IgD-negative memory B cell (primary cell): ENCODE data around the gene ZNF766. TPM values are rescaled to one million over a fixed set of nuclear protein-coding genes. Genes with fewer than 3 reads are reported as not detected.
"Not testable (repeated sequence)": the region's sequence is repeated elsewhere in the genome, so short reads cannot be mapped to it uniquely, and the experiment has no call there.

Source experiments
- H3K27ac Mint-ChIP-seq, 3 donors: one replicate each; pipeline ENCODE4 v1.8.0; 2020 to 2022; ENCODE audit warnings: mild to moderate bottlenecking in 3 of 3, mixed read lengths in 3 of 3, moderate library complexity in 1 of 3
- H3K27me3 Mint-ChIP-seq: one replicate; pipeline ENCODE4 v1.8.0; 2021; ENCODE audit warnings: mixed read lengths
- H3K36me3 Mint-ChIP-seq: one replicate; pipeline ENCODE4 v1.8.0; 2020; ENCODE audit warnings: mild to moderate bottlenecking, mixed read lengths
- H3K4me1 Mint-ChIP-seq, 3 donors: one replicate each; pipeline ENCODE4 v1.8.0; 2020 to 2022; ENCODE audit warnings: mixed read lengths in 3 of 3, mild to moderate bottlenecking in 1 of 3
- H3K4me3 Mint-ChIP-seq, 4 donors: one replicate each; pipeline ENCODE4 v1.8.0; 2020 to 2022; ENCODE audit warnings: mild to moderate bottlenecking in 4 of 4, mixed read lengths in 4 of 4, moderate library complexity in 3 of 4
- H3K9me3 Mint-ChIP-seq, 3 donors: one replicate each; pipeline ENCODE4 v1.8.0; 2020 to 2021; ENCODE audit warnings: mixed read lengths in 3 of 3, mild to moderate bottlenecking in 1 of 3
- polyA plus RNA-seq: library from polyadenylated mRNA; unstranded; fragments of 300-500 nt; fragmentation: Illumina TruSeq; gene quantifications from one replicate; pipeline ENCODE4 v1.2.3, GENCODE V29; 2021

ZNF766 gene
- polyA plus RNA-seq, 1 donor from 2014 or later = 54.8 TPM

GRCh38 chr19:52244021-52244420, 25.4 kb upstream of the ZNF766 start:
- Mint-ChIP-seq H3K9me3 (no peaks in the 10 kb centered on the region), H3K27me3 (no peaks in the 10 kb centered on the region), H3K36me3 (no peaks in the 10 kb centered on the region), H3K4me3 (peak overlapping the region in 1 of 4 donors; percentile 28), H3K27ac (no peak overlapping the region), H3K4me1 (no peaks in the 10 kb centered on the region)

- Mint-ChIP-seq H3K9me3 (peaks cover 0 to 6% (median 2%) of the 10 kb centered on the region in 3 donors), H3K36me3 (no peaks in the 10 kb centered on the region), H3K4me3 (no peak overlapping the region), H3K27me3 (no peaks in the 10 kb centered on the region), H3K4me1 (no peaks in the 10 kb centered on the region), H3K27ac (peak overlapping the region in 1 of 3 donors; percentile 11)
These were observed 21.1 kb upstream of the ZNF766 start for GRCh38 chr19:52248241-52248640.

GRCh38 chr19:52258426-52258825, 11.0 kb upstream of the ZNF766 start:
- peaks cover 0 to 2% (median 0%) of the 10 kb centered on the region in 3 donors for H3K4me1 Mint-ChIP-seq
- H3K4me3 Mint-ChIP-seq = no peak overlapping the region
- H3K27ac Mint-ChIP-seq = no peak overlapping the region
- H3K27me3 Mint-ChIP-seq = no peaks in the 10 kb centered on the region
- peaks cover 3 to 10% (median 4%) of the 10 kb centered on the region in 3 donors for H3K9me3 Mint-ChIP-seq
- H3K36me3 Mint-ChIP-seq = peaks cover 4% of the 10 kb centered on the region

GRCh38 chr19:52265556-52265955, 3.8 kb upstream of the ZNF766 start:
- not testable (repeated sequence) for H3K36me3 Mint-ChIP-seq, H3K9me3 Mint-ChIP-seq, H3K4me3 Mint-ChIP-seq, H3K27me3 Mint-ChIP-seq, H3K27ac Mint-ChIP-seq, H3K4me1 Mint-ChIP-seq

GRCh38 chr19:52270266-52270885, 989 bp downstream of the ZNF766 start:
- Mint-ChIP-seq H3K9me3 (peaks cover 4 to 10% (median 5%) of the 10 kb centered on the region in 3 donors), H3K27me3 (peaks cover 1% of the 10 kb centered on the region), H3K36me3 (peaks cover 17% of the 10 kb centered on the region), H3K4me1 (peaks cover 22 to 36% (median 32%) of the 10 kb centered on the region in 3 donors), H3K4me3 (peak overlapping the region; percentile 92 to 99 (median 95)), H3K27ac (peak overlapping the region; percentile 88 to 99 (median 97))

- H3K4me1 Mint-ChIP-seq = peaks cover 33 to 44% (median 43%) of the 10 kb centered on the region in 3 donors
- H3K36me3 Mint-ChIP-seq = peaks cover 26% of the 10 kb centered on the region
- H3K9me3 Mint-ChIP-seq = peaks cover 4 to 16% (median 7%) of the 10 kb centered on the region in 3 donors
- H3K27me3 Mint-ChIP-seq = peaks cover 1% of the 10 kb centered on the region
- H3K4me3 Mint-ChIP-seq = peak overlapping the region in 2 of 4 donors; percentile 81 to 87
- H3K27ac Mint-ChIP-seq = no peak overlapping the region
These were observed 3.9 kb downstream of the ZNF766 start for GRCh38 chr19:52273301-52273700.

DNA sequence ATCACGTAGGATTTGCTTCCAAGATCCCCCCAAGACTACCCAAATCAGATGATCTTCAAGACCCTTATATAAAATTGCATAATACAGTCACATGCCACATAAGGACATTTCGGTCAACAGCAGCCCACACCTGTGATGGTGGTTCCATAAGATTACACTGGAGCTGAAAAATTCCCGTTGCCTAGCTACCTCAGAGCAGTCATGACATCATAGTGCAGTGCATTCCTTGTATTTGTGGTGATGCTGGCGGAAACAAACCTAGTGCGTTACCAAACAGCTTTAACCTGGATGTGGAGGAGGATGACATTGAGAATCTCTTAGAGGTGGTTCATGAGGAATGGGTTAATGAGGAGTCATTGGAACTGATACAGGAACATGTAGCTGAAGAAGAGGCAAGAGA, 4.8 kb downstream of the ZNF766 start:
- peaks cover 6 to 22% (median 11%) of the 10 kb centered on the region in 3 donors for H3K9me3 Mint-ChIP-seq
- peak overlapping the region in 1 of 4 donors; percentile 81 for H3K4me3 Mint-ChIP-seq
- H3K36me3 Mint-ChIP-seq = peaks cover 29% of the 10 kb centered on the region
- peak overlapping the region in 1 of 3 donors; percentile 11 for H3K27ac Mint-ChIP-seq
- peaks cover 1% of the 10 kb centered on the region for H3K27me3 Mint-ChIP-seq
- H3K4me1 Mint-ChIP-seq = peaks cover 35 to 51% (median 47%) of the 10 kb centered on the region in 3 donors

GRCh38 chr19:52275988-52276387, 6.6 kb downstream of the ZNF766 start:
- Mint-ChIP-seq H3K4me1 (peaks cover 26 to 45% (median 42%) of the 10 kb centered on the region in 3 donors), H3K36me3 (peaks cover 26% of the 10 kb centered on the region), H3K4me3 (peak overlapping the region in 2 of 4 donors; percentile 54 to 71), H3K9me3 (peaks cover 6 to 24% (median 12%) of the 10 kb centered on the region in 3 donors), H3K27me3 (no peaks in the 10 kb centered on the region), H3K27ac (peak overlapping the region in 1 of 3 donors; percentile 60)

- H3K4me3 Mint-ChIP-seq = peak overlapping the region in 2 of 4 donors; percentile 32 to 47
- H3K27ac Mint-ChIP-seq = no peak overlapping the region
- no peaks in the 10 kb centered on the region for H3K27me3 Mint-ChIP-seq
- peaks cover 31% of the 10 kb centered on the region for H3K36me3 Mint-ChIP-seq
- peaks cover 6 to 27% (median 15%) of the 10 kb centered on the region in 3 donors for H3K9me3 Mint-ChIP-seq
- H3K4me1 Mint-ChIP-seq = peaks cover 30 to 34% (median 33%) of the 10 kb centered on the region in 3 donors
These were observed 8.1 kb downstream of the ZNF766 start for GRCh38 chr19:52277471-52277870.

DNA sequence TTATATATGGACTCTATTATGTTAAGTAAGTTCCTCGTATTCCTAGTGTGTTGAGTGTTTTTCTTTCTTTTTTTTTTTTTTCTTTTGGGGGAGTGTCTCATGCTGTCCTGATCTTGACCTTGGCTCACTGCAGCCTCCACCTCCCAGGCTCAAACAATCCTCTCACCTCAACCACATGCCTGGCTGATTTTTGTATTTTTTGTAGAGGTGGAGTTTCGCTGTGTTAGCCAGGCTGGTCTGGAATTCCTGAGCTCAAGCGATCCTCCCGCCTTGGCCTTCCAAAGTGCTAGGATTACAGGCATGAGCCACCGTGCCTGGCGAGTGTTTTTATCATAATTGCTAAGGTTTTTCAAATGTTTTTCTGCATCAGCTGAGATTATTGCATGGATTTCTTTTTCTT, 16.9 kb downstream of the ZNF766 start:
- Mint-ChIP-seq H3K9me3 (peaks cover 10 to 31% (median 27%) of the 10 kb centered on the region in 3 donors), H3K36me3 (peaks cover 44% of the 10 kb centered on the region), H3K27ac (no peak overlapping the region), H3K27me3 (no peaks in the 10 kb centered on the region), H3K4me3 (peak overlapping the region in 1 of 4 donors; percentile 17), H3K4me1 (peaks cover 0 to 5% (median 5%) of the 10 kb centered on the region in 3 donors)

GRCh38 chr19:52291781-52292180, 22.4 kb downstream of the ZNF766 start:
- peak overlapping the region in 1 of 4 donors; percentile 63 for H3K4me3 Mint-ChIP-seq
- H3K36me3 Mint-ChIP-seq = peaks cover 26% of the 10 kb centered on the region
- peaks cover 4 to 5% (median 4%) of the 10 kb centered on the region in 3 donors for H3K4me1 Mint-ChIP-seq
- H3K27me3 Mint-ChIP-seq = no peaks in the 10 kb centered on the region
- H3K27ac Mint-ChIP-seq = no peak overlapping the region
- peaks cover 9 to 27% (median 24%) of the 10 kb centered on the region in 3 donors for H3K9me3 Mint-ChIP-seq

GRCh38 chr19:52292946-52293345, 23.6 kb downstream of the ZNF766 start:
- not testable (repeated sequence) for H3K27ac Mint-ChIP-seq
- peaks cover 21% of the 10 kb centered on the region for H3K36me3 Mint-ChIP-seq

GRCh38 chr19:52296400-52296772, 27.0 kb downstream of the ZNF766 start:
- H3K27ac Mint-ChIP-seq = peak overlapping the region in 2 of 3 donors; percentile 57 to 99
- peak overlapping the region; percentile 85 to 100 (median 92) for H3K4me3 Mint-ChIP-seq
- peaks cover 19% of the 10 kb centered on the region for H3K36me3 Mint-ChIP-seq
- peaks cover 3 to 25% (median 24%) of the 10 kb centered on the region in 3 donors for H3K9me3 Mint-ChIP-seq
- H3K4me1 Mint-ChIP-seq = peaks cover 11 to 15% (median 14%) of the 10 kb centered on the region in 3 donors
- no peaks in the 10 kb centered on the region for H3K27me3 Mint-ChIP-seq

More at GRCh38 chr19:52292946-52293345, 23.6 kb downstream of the ZNF766 start:
- H3K27me3 Mint-ChIP-seq, H3K4me3 Mint-ChIP-seq: not testable (repeated sequence)
- Mint-ChIP-seq H3K4me1 (peaks cover 10 to 14% (median 11%) of the 10 kb centered on the region in 3 donors), H3K9me3 (peaks cover 8 to 21% (median 21%) of the 10 kb centered on the region in 3 donors)

- H3K9me3 Mint-ChIP-seq = peaks cover 3 to 28% (median 27%) of the 10 kb centered on the region in 3 donors
- peak within 1 kb of the TSS; percentile 99 for H3K27ac Mint-ChIP-seq
- H3K36me3 Mint-ChIP-seq = peaks cover 19% of the 10 kb centered on the region
- H3K4me3 Mint-ChIP-seq = peak within 1 kb of the TSS; percentile 94 to 100 (median 98)
- H3K27me3 Mint-ChIP-seq = no peaks in the 10 kb centered on the region
- peaks cover 11 to 15% (median 14%) of the 10 kb centered on the region in 3 donors for H3K4me1 Mint-ChIP-seq
These were observed 27.6 kb downstream of the ZNF766 start, which contains the start of gene ZNF480 for GRCh38 chr19:52296773-52297600. Gene ZNF480 (plus strand): TSS chr19:52297169. CDS start chr19:52300413, 3,244 bp downstream.
